CD1c-positive myeloid dendritic cell (primary cell): Measurements from ENCODE around the gene SULT1A1.
"Not testable (repeated sequence)": the region's sequence is repeated elsewhere in the genome, so short reads cannot be mapped to it uniquely, and the experiment has no call there.

Source experiments
- DNase-seq: peaks from one replicate; pipeline ENCODE4 v3.0.0-alpha.2; 2016; ENCODE audit errors: extremely low spot score

Gene SULT1A1

GRCh38 chr16:28591355-28591754 is 18.5 kb downstream of the SULT1A1 start:
- DNase-seq = no peak

- no peak for DNase-seq
Measured at GRCh38 chr16:28590384-28591340, 19.2 kb downstream of the SULT1A1 start.

GRCh38 chr16:28589930-28590329 is 19.9 kb downstream of the SULT1A1 start:
- no peak for DNase-seq

GRCh38 chr16:28589069-28589468 is 20.8 kb downstream of the SULT1A1 start:
- no peak for DNase-seq

GRCh38 chr16:28587386-28587785 is 22.5 kb downstream of the SULT1A1 start:
- no peak for DNase-seq

- no peak for DNase-seq
Measured at GRCh38 chr16:28586466-28586865, 23.4 kb downstream of the SULT1A1 start.

- no peak for DNase-seq
Measured at GRCh38 chr16:28585674-28586073, 24.2 kb downstream of the SULT1A1 start.

GRCh38 chr16:28580726-28581315 is 29.0 kb downstream of the SULT1A1 start:
- no peak for DNase-seq

GRCh38 chr16:28575446-28576109 is 34.3 kb downstream of the SULT1A1 start:
- no peak for DNase-seq

GRCh38 chr16:28574925-28575324 is 34.9 kb downstream of the SULT1A1 start:
- DNase-seq = no peak

GRCh38 chr16:28573738-28574718 is 35.8 kb downstream of the SULT1A1 start:
- peak; percentile 41 for DNase-seq

- peak; percentile 52 for DNase-seq
Measured at GRCh38 chr16:28572696-28573510, 36.9 kb downstream of the SULT1A1 start.

GRCh38 chr16:28569968-28570752 is 39.7 kb downstream of the SULT1A1 start:
- DNase-seq = no peak

GRCh38 chr16:28569021-28569420 is 40.8 kb downstream of the SULT1A1 start:
- DNase-seq = no peak

- DNase-seq = no peak
Measured at GRCh38 chr16:28567292-28567691, 42.6 kb downstream of the SULT1A1 start.

- DNase-seq = not testable (repeated sequence)
Measured at GRCh38 chr16:28566233-28566925, 43.5 kb downstream of the SULT1A1 start.

- DNase-seq = no peak
Measured at GRCh38 chr16:28563218-28563617, 46.6 kb downstream of the SULT1A1 start.

GRCh38 chr16:28562199-28562598 is 47.6 kb downstream of the SULT1A1 start:
- no peak for DNase-seq

- DNase-seq = no peak
Measured at GRCh38 chr16:28561557-28562187, 48.2 kb downstream of the SULT1A1 start.
